H1 (cell line): Measurements from ENCODE around the gene MKI67. TPM values are rescaled to one million over a fixed set of nuclear protein-coding genes. Genes with fewer than 3 reads are reported as not detected.

ENCODE experiments used
- BCL11A ChIP-seq, 2 experiments: IDR thresholded peaks; one replicate each; pipeline ENCODE4 v1.6.1; 2011; ENCODE audit warnings: low read depth in 2 of 2, low read length in 2 of 2, mild to moderate bottlenecking in 2 of 2
- CEBPB ChIP-seq: IDR thresholded peaks from 2 replicates; pipeline ENCODE4 v1.6.1; 2012; ENCODE audit warnings: low read depth, low read length
- KDM1A ChIP-seq: fragments of 200-600, 300-600 bp; sonication (generic); IDR thresholded peaks from 2 replicates; pipeline ENCODE4 v1.7.1; 2016; ENCODE audit warnings: mild to moderate bottlenecking, low read length, borderline replicate concordance
- MAX ChIP-seq: IDR thresholded peaks from 2 replicates; pipeline ENCODE4 v1.6.1; 2012; ENCODE audit warnings: inconsistent platforms
- RXRA ChIP-seq: IDR thresholded peaks from 2 replicates; pipeline ENCODE4 v1.6.1; 2011; ENCODE audit warnings: low read depth, mild to moderate bottlenecking, low read length, moderate library complexity; ENCODE audit not compliant: insufficient read depth
- SP1 ChIP-seq: IDR thresholded peaks from 2 replicates; pipeline ENCODE4 v1.6.1; 2011; ENCODE audit warnings: low read depth, low read length
- SUZ12 ChIP-seq: fragments of 200-600 bp; sonication (generic); IDR thresholded peaks from 2 replicates; pipeline ENCODE4 v1.6.1; 2012; ENCODE audit warnings: mild to moderate bottlenecking, inconsistent platforms, low read length, moderate library complexity, mixed read lengths
- TEAD4 ChIP-seq: IDR thresholded peaks from 2 replicates; pipeline ENCODE4 v1.6.1; 2012; ENCODE audit warnings: low read depth, low read length, inconsistent platforms, mixed read lengths
- polyA plus RNA-seq, 7 experiments: library from polyadenylated mRNA; depleted of rRNA in 3 of 7; stranded (reverse) in 5 of 7; unstranded in 2 of 7; fragments of >200 nt in 5 of 7; fragments of 200-250 nt in 2 of 7; gene quantifications; 1 replicate in 5 of 7; 2 replicates in 1 of 7; 4 replicates in 1 of 7; pipeline versions ENCODE4 v1.2.1 to v1.2.3, GENCODE V29; 2011 to 2013; ENCODE audit warnings: missing spikeins in 2 of 7, mixed read lengths in 2 of 7
- total RNA-seq: library from RNA; stranded (reverse); fragmentation: NEBNext Ultra II Directional; extraction: Animal tissue kit (Norgen Biotek cat#: 25700); gene quantifications from 2 replicates; pipeline ENCODE4 v1.2.1, GENCODE V29; 2021

MKI67 gene
- total and polyA plus RNA-seq, 2 of the 8 experiments (the other 6 are each of a cell fraction or from before 2014, with no cell fraction given) = 15.8 to 85.1 TPM

GRCh38 chr10:128097783-128098182 lies 28.4 kb downstream of the MKI67 start (continued):
- TF ChIP-seq SUZ12 = no peak
- no peak for TF ChIP-seq TEAD4
- TF ChIP-seq KDM1A = no peak
- no peak for TF ChIP-seq RXRA
- no peak for TF ChIP-seq CEBPB
- TF ChIP-seq MAX = no peak
- TF ChIP-seq SP1 = no peak
- TF ChIP-seq BCL11A (IDR thresholded peaks at IDR 0.05; ENCODE audit: low read depth in 2 of 2, low read length in 2 of 2) = no peak
